SK-N-SH (cell line): ENCODE results near the gene TMTC2. TPM values are rescaled to one million over a fixed set of nuclear protein-coding genes. Genes with fewer than 3 reads are reported as not detected.

Experiments used
- CTCF ChIA-PET: fragments of 300-600, 350-600 bp; formaldehyde crosslinking; extraction: SDS; loops from one replicate; lab custom pipeline; 2021; lab: Yijun Ruan, JAX
- POLR2A ChIA-PET: fragments of 350-600 bp; sonication (Branson Sonifier 250); formaldehyde crosslinking; extraction: SDS; loops from one replicate; lab custom pipeline; 2020; ENCODE audit warnings: antibody characterized with exemption, inconsistent platforms; lab: Yijun Ruan, JAX
- DNase-seq: peaks from one replicate; pipeline ENCODE4 v3.0.0; 2012
- H2AFZ ChIP-seq: fragments of 200-600 bp; sonication (generic); 2 replicates; pipeline ENCODE4 v1.8.1; 2016; ENCODE audit warnings: antibody characterized with exemption, mild to moderate bottlenecking, low read depth
- H3F3A ChIP-seq: fragments of 200-600 bp; sonication (generic); replicated peaks from 2 replicates; pipeline ENCODE3; 2016; ENCODE audit warnings: antibody characterized with exemption, mild to moderate bottlenecking; ENCODE audit not compliant: insufficient read depth
- H3K27ac ChIP-seq, 2 experiments: fragments of 200-500 bp in 1 of 2; fragments of 200-600 bp in 1 of 2; sonication (Bioruptor generic) in 1 of 2; sonication (generic), shearing (Covaris generic) in 1 of 2; 2 replicates each; pipeline versions ENCODE4 v1.5.1 to v1.6.1; 2014 to 2016; ENCODE audit warnings: low read depth in 2 of 2, inconsistent platforms in 1 of 2, low read length in 1 of 2, mild to moderate bottlenecking in 1 of 2, mixed read lengths in 1 of 2
- H3K27me3 ChIP-seq: fragments of 200-600 bp; sonication (generic), shearing (Covaris generic); 2 replicates; pipeline ENCODE4 v1.6.1; 2016; ENCODE audit warnings: mixed run types; ENCODE audit not compliant: insufficient read depth
- H3K36me3 ChIP-seq, 2 experiments: fragments of 200-500 bp in 1 of 2; fragments of 200-600 bp in 1 of 2; sonication (Bioruptor generic) in 1 of 2; sonication (generic) in 1 of 2; replicated peaks in 1 of 2; 2 replicates each; pipeline versions ENCODE3 to v1.5.1; 2014 to 2016; ENCODE audit warnings: low read length in 1 of 2, mild to moderate bottlenecking in 1 of 2; ENCODE audit not compliant: insufficient read depth in 2 of 2, control insufficient read depth in 1 of 2
- H3K4me1 ChIP-seq, 2 experiments: fragments of 200-500 bp in 1 of 2; fragments of 200-600 bp in 1 of 2; sonication (Bioruptor generic) in 1 of 2; sonication (generic), shearing (Covaris generic) in 1 of 2; 2 replicates each; pipeline versions ENCODE4 v1.5.1 to v1.6.1; 2014 to 2016; ENCODE audit warnings: low read depth in 1 of 2, low read length in 1 of 2, mixed run types in 1 of 2; ENCODE audit not compliant: insufficient read depth in 2 of 2, control insufficient read depth in 1 of 2
- H3K4me2 ChIP-seq: fragments of 200-600 bp; sonication (generic), shearing (Covaris generic); 2 replicates; pipeline ENCODE4 v1.6.1; 2017; ENCODE audit warnings: mixed run types
- H3K4me3 ChIP-seq, 2 experiments: fragments of 200-500 bp in 1 of 2; fragments of 200-600 bp in 1 of 2; sonication (Bioruptor generic) in 1 of 2; sonication (generic), shearing (Covaris generic) in 1 of 2; 2 replicates each; pipeline versions ENCODE4 v1.5.1 to v1.8.1; 2014 to 2016; ENCODE audit warnings: low read depth in 2 of 2, inconsistent platforms in 1 of 2, low read length in 1 of 2, mild to moderate bottlenecking in 1 of 2, mixed read lengths in 1 of 2, moderate library complexity in 1 of 2
- H3K79me2 ChIP-seq: fragments of 200-600 bp; sonication (generic); 2 replicates; pipeline ENCODE4 v1.8.1; 2017; ENCODE audit warnings: mild to moderate bottlenecking; ENCODE audit not compliant: insufficient read depth
- H3K9ac ChIP-seq: fragments of 200-600 bp; sonication (generic); 2 replicates; pipeline ENCODE4 v1.6.1; 2017; ENCODE audit warnings: mixed run types
- H3K9me2 ChIP-seq: fragments of 200-600 bp; sonication (generic); 2 replicates; pipeline ENCODE4 v1.6.1; 2017; ENCODE audit warnings: mixed run types
- H3K9me3 ChIP-seq: fragments of 200-600 bp; sonication (generic); 2 replicates; pipeline ENCODE4 v1.6.1; 2017; ENCODE audit warnings: mixed run types, mild to moderate bottlenecking, moderate library complexity
- H4K20me1 ChIP-seq: fragments of 200-600 bp; sonication (generic); 2 replicates; pipeline ENCODE4 v1.6.1; 2017; ENCODE audit warnings: mild to moderate bottlenecking, mixed run types; ENCODE audit not compliant: insufficient read depth
- CHD2 ChIP-seq: fragments of 150-350 bp; IDR thresholded peaks from 2 replicates; pipeline ENCODE4 v1.6.1; 2018; ENCODE audit warnings: low read length; ENCODE audit not compliant: partially characterized antibody
- EZH2phosphoT487 ChIP-seq: fragments of 200-600 bp; sonication (generic); IDR thresholded peaks from 2 replicates; pipeline ENCODE4 v1.6.1; 2017; ENCODE audit warnings: low read depth, mixed run types, mild to moderate bottlenecking, antibody characterized with exemption, moderate library complexity, borderline replicate concordance
- IRF3 ChIP-seq: fragments of 150-350 bp; IDR thresholded peaks from 2 replicates; pipeline ENCODE4 v1.6.1; 2016; ENCODE audit warnings: mild to moderate bottlenecking, low read depth, low read length
- MXI1 ChIP-seq: IDR thresholded peaks from 2 replicates; pipeline ENCODE4 v1.6.1; 2012; ENCODE audit warnings: mild to moderate bottlenecking, low read depth, low read length, improper control_type of control experiment
- RAD21 ChIP-seq: IDR thresholded peaks from 2 replicates; pipeline ENCODE4 v1.6.1; 2012; ENCODE audit warnings: mild to moderate bottlenecking, low read length
- REST ChIP-seq: IDR thresholded peaks from 2 replicates; pipeline ENCODE4 v1.6.1; 2012; ENCODE audit warnings: mild to moderate bottlenecking, low read depth, low read length, moderate library complexity
- RFX5 ChIP-seq: IDR thresholded peaks from 2 replicates; pipeline ENCODE4 v1.6.1; 2012; ENCODE audit warnings: mild to moderate bottlenecking, improper control_type of control experiment, low read length
- RXRA ChIP-seq: IDR thresholded peaks from 2 replicates; pipeline ENCODE4 v1.4.0; 2012; ENCODE audit warnings: low read depth, mild to moderate bottlenecking, borderline replicate concordance
- SIN3A ChIP-seq: IDR thresholded peaks from 2 replicates; pipeline ENCODE4 v1.6.1; 2012; ENCODE audit warnings: low read depth, mild to moderate bottlenecking, low read length, moderate library complexity, borderline replicate concordance
- SMC3 ChIP-seq: IDR thresholded peaks from 2 replicates; pipeline ENCODE4 v1.6.1; 2012; ENCODE audit warnings: low read depth, low read length, improper control_type of control experiment
- TAF1 ChIP-seq: IDR thresholded peaks from 2 replicates; pipeline ENCODE4 v1.6.1; 2012; ENCODE audit warnings: low read depth, mild to moderate bottlenecking, low read length, moderate library complexity, borderline replicate concordance
- TCF12 ChIP-seq: IDR thresholded peaks from 2 replicates; pipeline ENCODE4 v1.4.0; 2012
- TEAD4 ChIP-seq: IDR thresholded peaks from 2 replicates; pipeline ENCODE4 v1.4.0; 2012; ENCODE audit warnings: mild to moderate bottlenecking, borderline replicate concordance; ENCODE audit not compliant: insufficient read depth
- YY1 ChIP-seq: IDR thresholded peaks from 2 replicates; pipeline ENCODE4 v1.4.0; 2012; ENCODE audit warnings: low read depth, mild to moderate bottlenecking
- WGBS: methylation state at CpG from one replicate; pipeline ENCODE4 v1.1.6; 2017; ENCODE audit warnings: low lambda C conversion rate; 5-methylcytosine and 5-hydroxymethylcytosine counted together
- polyA plus RNA-seq, 3 experiments: library from polyadenylated mRNA; depleted of rRNA; stranded (reverse); fragments of >200 nt; gene quantifications; 2 replicates each; pipeline ENCODE4 v1.2.3, GENCODE V29; 2012
- TF ChIP-seq, protein P1 (sequence below): IDR thresholded peaks from 2 replicates; pipeline ENCODE4 v1.4.0; 2012; ENCODE audit warnings: low read depth

TMTC2 gene
- polyA plus RNA-seq, 1 of the 3 experiments (the other 2 are of a cell fraction): 4.1 TPM

GRCh38 chr12:82780517-82780916, 93.8 kb downstream of the TMTC2 start:
- Histone ChIP-seq H3K4me1 (no peaks in the 10 kb centered on the region), H3K27me3 (no peaks in the 10 kb centered on the region), H3K27ac (no peak overlapping the region), H3F3A (no peaks in the 10 kb centered on the region), H4K20me1 (no peaks in the 10 kb centered on the region), H3K4me3 (no peak overlapping the region), H3K36me3 (no peaks in the 10 kb centered on the region), H3K9me2 (no peaks in the 10 kb centered on the region), H3K4me2 (no peak overlapping the region), H3K9me3 (no peaks in the 10 kb centered on the region), H3K9ac (no peak overlapping the region), H2AFZ (no peak overlapping the region), H3K79me2 (no peaks in the 10 kb centered on the region)
- 72% methylated on average over 4 of the region's 4 CpGs for WGBS
- POLR2A ChIA-PET: no interaction called here
- TF ChIP-seq RAD21: no peak
- TF ChIP-seq CHD2: no peak
- no peak for TF ChIP-seq MXI1
- no peak for TF ChIP-seq TAF1
- TF ChIP-seq RFX5: no peak
- TF ChIP-seq RXRA: no peak
- TF ChIP-seq, protein P1, sequence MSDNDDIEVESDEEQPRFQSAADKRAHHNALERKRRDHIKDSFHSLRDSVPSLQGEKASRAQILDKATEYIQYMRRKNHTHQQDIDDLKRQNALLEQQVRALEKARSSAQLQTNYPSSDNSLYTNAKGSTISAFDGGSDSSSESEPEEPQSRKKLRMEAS: no peak
- CTCF ChIA-PET: no interaction called here
- no peak for DNase-seq

DNA sequence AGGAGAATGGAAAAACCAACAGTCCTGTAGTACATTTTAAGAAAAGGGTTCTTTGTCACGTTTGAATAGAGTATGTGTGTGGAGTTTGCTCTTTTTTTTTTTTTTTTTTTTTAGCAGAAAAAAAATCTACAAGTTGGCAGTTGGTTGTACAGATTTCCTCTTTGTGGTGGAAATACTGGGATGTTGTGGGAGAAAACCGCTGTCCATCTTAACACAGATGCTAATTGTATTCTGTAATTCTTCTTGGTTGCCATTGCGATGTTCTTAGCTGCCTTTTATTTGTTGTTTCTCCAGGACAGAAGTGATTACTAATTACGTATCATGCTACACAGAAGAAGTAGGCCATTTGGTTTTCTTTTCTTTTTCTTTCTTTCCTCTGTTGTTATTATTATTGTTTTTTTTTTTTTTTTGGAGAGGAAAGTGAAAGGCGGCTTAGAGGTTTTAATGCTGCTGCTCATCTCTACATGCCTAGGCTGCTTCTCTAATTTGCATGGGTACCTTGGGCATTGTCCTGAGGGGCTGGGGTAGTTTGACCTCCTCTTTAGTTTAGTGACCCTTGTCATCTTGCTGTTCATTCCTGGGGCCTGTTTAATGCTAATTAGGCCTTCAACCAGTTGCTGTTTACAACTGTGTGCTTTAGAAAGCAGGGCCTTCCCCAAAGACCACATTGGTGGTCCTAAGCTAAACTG, 94.7 kb downstream of the TMTC2 start:
- no peak overlapping the region for H3K27ac ChIP-seq
- no peak overlapping the region for H2AFZ ChIP-seq
- H3K9me2 ChIP-seq: no peaks in the 10 kb centered on the region
- H3K79me2 ChIP-seq: no peaks in the 10 kb centered on the region
- H3K9ac ChIP-seq: no peak overlapping the region
- H3K4me1 ChIP-seq: no peaks in the 10 kb centered on the region
- ChIA-PET CTCF (no interaction called here), POLR2A (no interaction called here)
- H3K4me3 ChIP-seq: no peak overlapping the region
- no peaks in the 10 kb centered on the region for H3K9me3 ChIP-seq
- no peak for TF ChIP-seq SIN3A
- TF ChIP-seq IRF3: no peak
- TF ChIP-seq EZH2phosphoT487: no peak
- no peak for TF ChIP-seq YY1
- TF ChIP-seq TCF12: no peak
- TF ChIP-seq TEAD4: no peak
- no peak for TF ChIP-seq REST
- TF ChIP-seq SMC3: no peak
- no peak for DNase-seq
- no peaks in the 10 kb centered on the region for H4K20me1 ChIP-seq
- no peaks in the 10 kb centered on the region for H3K36me3 ChIP-seq
- no peak overlapping the region for H3K4me2 ChIP-seq
- H3K27me3 ChIP-seq: no peaks in the 10 kb centered on the region
- 79% methylated on average over 5 of the region's 5 CpGs for WGBS
- H3F3A ChIP-seq: no peaks in the 10 kb centered on the region
